HUES6 (cell line): Measurements from ENCODE around the gene ZNF33B.

Experiments used
- H3K27ac ChIP-seq: 2 replicates; pipeline ENCODE4 v1.7.0; 2013; ENCODE audit warnings: low read depth, mild to moderate bottlenecking, low read length, inconsistent platforms
- H3K27me3 ChIP-seq: 2 replicates; pipeline ENCODE4 v1.6.1; 2013; ENCODE audit warnings: low read length; ENCODE audit not compliant: control insufficient read depth, insufficient read depth
- H3K36me3 ChIP-seq: 2 replicates; pipeline ENCODE4 v1.6.1; 2013; ENCODE audit warnings: low read length; ENCODE audit not compliant: control insufficient read depth, insufficient read depth
- H3K4me1 ChIP-seq: 2 replicates; pipeline ENCODE4 v1.6.1; 2013; ENCODE audit warnings: low read length; ENCODE audit not compliant: control insufficient read depth, insufficient read depth
- H3K4me3 ChIP-seq: 2 replicates; pipeline ENCODE4 v1.5.1; 2013; ENCODE audit warnings: low read depth, low read length
- H3K9ac ChIP-seq: one replicate; pipeline ENCODE4 v1.6.1; 2013; ENCODE audit warnings: mild to moderate bottlenecking, low read length
- H3K9me3 ChIP-seq: 2 replicates; pipeline ENCODE4 v1.6.1; 2013; ENCODE audit warnings: low read depth, low read length; ENCODE audit not compliant: control insufficient read depth, insufficient read depth

ZNF33B gene

DNA sequence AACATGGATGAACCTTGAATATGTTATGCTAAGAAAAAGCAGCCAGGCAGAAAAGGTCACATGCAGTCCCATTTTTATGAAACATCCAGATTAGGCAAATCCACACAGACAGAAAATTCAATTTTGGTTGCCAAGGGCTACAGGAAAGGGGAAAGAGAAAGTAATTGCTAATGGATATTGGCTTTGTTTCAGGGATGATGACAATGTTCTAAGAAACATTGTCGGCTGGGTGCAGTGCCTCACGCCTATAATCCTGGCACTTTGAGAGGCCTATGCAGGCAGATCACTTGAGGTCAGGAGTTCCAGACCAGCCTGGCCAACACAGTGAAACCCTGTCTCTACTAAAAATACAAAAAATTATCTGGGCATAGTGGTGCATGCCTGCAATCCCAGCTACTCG, 23.0 kb downstream of the ZNF33B start:
- H3K9ac ChIP-seq: no peak overlapping the region
- H3K4me3 ChIP-seq: no peak overlapping the region
- H3K36me3 ChIP-seq: peaks cover 36% of the 10 kb centered on the region
- no peaks in the 10 kb centered on the region for H3K9me3 ChIP-seq
- H3K27me3 ChIP-seq: no peaks in the 10 kb centered on the region
- no peak overlapping the region for H3K27ac ChIP-seq
- no peaks in the 10 kb centered on the region for H3K4me1 ChIP-seq

DNA sequence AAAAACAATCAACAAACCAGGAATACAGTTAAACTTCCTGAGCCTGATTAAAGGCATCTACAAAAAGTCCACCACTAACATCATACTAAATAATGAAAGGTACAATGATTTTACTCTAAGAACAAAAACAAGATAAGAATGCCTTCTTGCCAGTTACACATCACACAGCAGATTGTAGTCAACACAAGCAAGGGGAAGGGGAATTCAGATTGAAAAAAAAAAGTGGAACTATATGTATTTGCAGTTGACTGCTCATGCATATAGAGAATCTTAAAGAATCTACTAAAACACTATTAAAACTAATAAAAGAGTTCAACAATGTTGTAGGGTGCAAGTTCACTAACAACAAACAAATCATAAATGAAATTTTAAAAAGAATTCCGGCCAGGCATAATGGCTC, 28.5 kb downstream of the ZNF33B start:
- no peaks in the 10 kb centered on the region for H3K9me3 ChIP-seq
- H3K9ac ChIP-seq: no peak overlapping the region
- H3K4me3 ChIP-seq: no peak overlapping the region
- no peaks in the 10 kb centered on the region for H3K4me1 ChIP-seq
- H3K36me3 ChIP-seq: peaks cover 31% of the 10 kb centered on the region
- H3K27ac ChIP-seq: no peak overlapping the region
- no peaks in the 10 kb centered on the region for H3K27me3 ChIP-seq

DNA sequence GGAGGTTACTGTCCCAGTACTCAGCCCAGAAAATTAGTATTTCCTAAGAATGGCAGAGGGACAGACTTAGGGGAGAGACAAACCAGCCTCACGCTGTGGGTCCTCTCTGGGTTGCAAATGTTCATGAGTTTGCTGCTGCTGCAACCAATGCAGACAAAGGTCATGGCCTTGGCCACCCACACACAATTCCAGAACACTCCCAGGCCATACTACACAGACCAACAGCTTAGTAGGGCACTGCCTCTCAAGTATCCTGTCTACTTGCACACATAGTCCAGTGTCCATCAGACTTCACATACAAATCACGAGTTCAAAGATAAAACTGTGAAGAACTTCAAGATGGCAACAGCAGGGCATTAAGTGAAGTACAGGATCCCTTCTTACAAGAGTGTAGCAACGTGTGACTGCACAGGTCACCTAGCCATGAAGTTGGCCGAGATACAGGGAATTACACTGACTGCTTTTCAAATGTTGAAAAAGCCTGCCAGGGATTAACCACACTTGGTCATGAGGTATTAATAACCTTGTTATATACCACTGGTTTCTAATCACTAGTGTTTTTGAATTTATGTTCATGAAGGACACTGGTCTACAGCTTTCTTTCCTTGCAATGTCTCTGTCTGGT, 40.0 kb downstream of the ZNF33B start:
- Histone ChIP-seq H3K27me3 (no peaks in the 10 kb centered on the region), H3K4me1 (no peaks in the 10 kb centered on the region), H3K9ac (no peak overlapping the region), H3K9me3 (peaks cover 47% of the 10 kb centered on the region), H3K4me3 (no peak overlapping the region), H3K27ac (no peak overlapping the region), H3K36me3 (peaks cover 42% of the 10 kb centered on the region)

DNA sequence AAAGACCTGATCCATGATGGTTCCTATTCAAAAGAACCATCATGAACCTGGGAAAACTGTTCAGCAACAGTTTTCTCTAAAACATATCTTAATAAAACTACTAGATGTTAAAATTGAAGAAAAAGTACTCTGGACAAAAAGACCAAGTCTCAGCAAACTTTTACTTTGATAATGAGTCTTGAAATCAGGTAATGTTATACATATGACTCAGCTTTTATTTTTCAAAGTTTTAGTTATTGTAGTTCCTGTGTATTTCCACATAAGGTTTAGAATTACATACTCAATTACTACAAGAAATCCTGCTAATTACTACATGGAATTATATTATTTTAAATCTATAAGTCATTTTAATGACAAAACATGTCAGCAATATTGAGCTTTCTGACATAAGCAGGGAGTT, 42.2 kb downstream of the ZNF33B start:
- no peak overlapping the region for H3K9ac ChIP-seq
- H3K36me3 ChIP-seq: peaks cover 63% of the 10 kb centered on the region
- no peaks in the 10 kb centered on the region for H3K27me3 ChIP-seq
- H3K9me3 ChIP-seq: peaks cover 61% of the 10 kb centered on the region
- no peak overlapping the region for H3K27ac ChIP-seq
- no peaks in the 10 kb centered on the region for H3K4me1 ChIP-seq
- H3K4me3 ChIP-seq: no peak overlapping the region

DNA sequence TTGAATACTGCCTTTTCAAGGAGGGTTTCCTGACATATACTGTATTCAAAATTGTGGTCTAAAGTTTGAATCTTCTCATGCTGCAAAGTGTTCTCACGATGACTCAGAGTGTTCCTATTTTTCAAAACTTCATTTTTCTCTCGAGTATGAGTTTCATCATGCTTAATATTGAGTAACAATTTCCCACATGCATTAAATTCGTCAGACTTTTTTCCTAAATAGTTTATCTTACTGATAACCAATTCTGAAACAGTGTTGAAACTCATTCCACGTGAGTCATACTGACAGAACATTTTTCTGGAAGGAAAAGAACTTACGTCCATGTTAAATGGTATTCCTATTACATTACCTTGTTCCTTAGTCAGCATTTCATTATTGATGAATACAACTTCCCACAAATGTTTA, 44.1 kb downstream of the ZNF33B start:
- H3K27me3 ChIP-seq: no peaks in the 10 kb centered on the region
- H3K27ac ChIP-seq: no peak overlapping the region
- H3K36me3 ChIP-seq: peaks cover 56% of the 10 kb centered on the region
- H3K9ac ChIP-seq: no peak overlapping the region
- H3K4me3 ChIP-seq: no peak overlapping the region
- no peaks in the 10 kb centered on the region for H3K4me1 ChIP-seq
- H3K9me3 ChIP-seq: peaks cover 62% of the 10 kb centered on the region

DNA sequence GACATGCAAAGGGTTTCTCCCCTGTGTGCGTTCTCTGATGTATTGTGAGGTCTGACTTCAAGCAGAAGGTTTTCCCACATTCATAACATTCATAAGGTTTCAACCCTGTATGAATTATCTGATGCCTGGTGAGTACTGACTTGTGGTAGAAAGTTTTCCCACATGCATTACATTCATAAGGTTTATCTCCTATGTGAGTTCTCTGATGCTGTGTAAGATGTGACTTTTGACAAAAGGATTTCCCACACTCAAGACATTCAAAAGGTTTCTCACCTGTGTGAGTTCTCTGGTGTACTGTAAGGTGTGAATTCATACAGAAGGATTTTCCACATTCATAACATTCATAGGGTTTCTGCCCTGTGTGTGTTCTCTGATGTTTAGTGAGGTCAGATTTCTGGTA, 45.1 kb downstream of the ZNF33B start:
- H3K9ac ChIP-seq: no peak overlapping the region
- H3K9me3 ChIP-seq: peaks cover 53% of the 10 kb centered on the region
- no peaks in the 10 kb centered on the region for H3K27me3 ChIP-seq
- H3K27ac ChIP-seq: no peak overlapping the region
- H3K4me3 ChIP-seq: no peak overlapping the region
- H3K36me3 ChIP-seq: peaks cover 58% of the 10 kb centered on the region
- H3K4me1 ChIP-seq: no peaks in the 10 kb centered on the region

DNA sequence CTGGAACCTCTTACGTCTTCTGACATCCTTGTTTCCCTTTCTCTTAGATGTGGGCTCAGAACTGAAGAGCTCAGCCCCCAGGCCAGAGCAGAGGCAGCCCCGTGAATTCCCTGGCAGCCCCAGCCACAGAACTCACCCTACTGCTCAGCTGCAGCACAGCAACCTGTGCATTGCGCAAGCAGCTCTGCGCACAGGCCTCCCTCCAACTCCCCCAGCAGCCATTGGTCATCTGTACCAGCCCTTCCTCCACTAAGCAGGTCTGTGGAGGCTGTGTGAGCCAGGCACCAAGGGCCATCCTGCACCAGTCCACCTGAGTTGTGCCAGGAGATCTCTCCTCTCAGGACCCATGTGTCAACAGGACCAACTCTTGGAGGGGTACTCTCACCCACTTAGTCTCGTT, 54.5 kb downstream of the ZNF33B start:
- Histone ChIP-seq H3K36me3 (peaks cover 9% of the 10 kb centered on the region), H3K27me3 (no peaks in the 10 kb centered on the region)

DNA sequence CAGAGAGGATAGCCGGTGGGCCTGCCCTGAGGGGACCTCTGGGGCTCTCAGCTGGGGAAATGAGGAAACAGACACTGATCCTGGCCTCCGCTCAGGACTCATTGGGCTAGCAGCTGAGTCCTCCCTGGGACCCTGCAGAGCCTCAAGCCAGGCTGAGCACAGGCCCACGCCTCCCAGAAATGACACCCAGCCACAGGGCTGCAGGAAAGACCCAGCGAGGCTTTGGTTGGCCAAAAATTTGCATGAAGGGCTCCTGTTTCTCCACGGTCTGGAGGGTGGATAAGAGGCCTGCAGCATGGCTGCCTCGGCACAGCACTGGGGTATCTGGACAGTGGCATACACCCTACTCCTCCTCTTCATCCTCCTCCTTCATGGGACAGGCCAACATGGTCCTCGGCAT, 60.4 kb downstream of the ZNF33B start:
- no peaks in the 10 kb centered on the region for H3K27me3 ChIP-seq
- H3K9ac ChIP-seq: no peak overlapping the region
- peaks cover 39% of the 10 kb centered on the region; the same call in 1 of the 2 replicates for H3K9me3 ChIP-seq
- H3K27ac ChIP-seq: no peak overlapping the region
- no peak overlapping the region for H3K4me3 ChIP-seq
- H3K36me3 ChIP-seq: no peaks in the 10 kb centered on the region
- H3K4me1 ChIP-seq: no peaks in the 10 kb centered on the region

More for the DNA sequence above, 54.5 kb downstream of the ZNF33B start:
- Histone ChIP-seq H3K9ac (no peak overlapping the region), H3K4me1 (no peaks in the 10 kb centered on the region), H3K27ac (no peak overlapping the region), H3K4me3 (no peak overlapping the region), H3K9me3 (peaks cover 40% of the 10 kb centered on the region; the same call in 1 of the 2 replicates)

DNA sequence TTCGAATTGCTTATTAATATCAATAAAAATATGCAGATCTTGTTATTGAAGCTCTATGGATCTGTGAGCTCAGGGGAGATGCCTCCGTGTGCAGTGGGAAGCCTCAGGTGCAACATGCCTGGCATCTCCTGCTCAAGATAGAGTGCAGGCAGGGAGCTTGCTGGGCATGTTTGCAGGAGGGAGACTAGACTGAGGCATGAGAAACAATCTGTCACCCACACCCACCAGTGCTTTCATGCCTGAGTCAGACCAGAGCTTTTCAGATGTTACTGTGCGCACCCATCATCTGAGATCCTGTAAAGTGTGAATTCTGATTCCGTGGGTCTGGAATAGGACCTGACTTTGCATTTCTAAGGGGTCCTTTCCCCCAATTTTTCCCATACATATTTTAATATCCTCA, 62.0 kb downstream of the ZNF33B start:
- H3K27me3 ChIP-seq: no peaks in the 10 kb centered on the region
- H3K27ac ChIP-seq: no peak overlapping the region
- no peak overlapping the region for H3K9ac ChIP-seq
- H3K36me3 ChIP-seq: no peaks in the 10 kb centered on the region
- H3K9me3 ChIP-seq: peaks cover 42% of the 10 kb centered on the region; the same call in 1 of the 2 replicates
- no peaks in the 10 kb centered on the region for H3K4me1 ChIP-seq
- no peak overlapping the region for H3K4me3 ChIP-seq

DNA sequence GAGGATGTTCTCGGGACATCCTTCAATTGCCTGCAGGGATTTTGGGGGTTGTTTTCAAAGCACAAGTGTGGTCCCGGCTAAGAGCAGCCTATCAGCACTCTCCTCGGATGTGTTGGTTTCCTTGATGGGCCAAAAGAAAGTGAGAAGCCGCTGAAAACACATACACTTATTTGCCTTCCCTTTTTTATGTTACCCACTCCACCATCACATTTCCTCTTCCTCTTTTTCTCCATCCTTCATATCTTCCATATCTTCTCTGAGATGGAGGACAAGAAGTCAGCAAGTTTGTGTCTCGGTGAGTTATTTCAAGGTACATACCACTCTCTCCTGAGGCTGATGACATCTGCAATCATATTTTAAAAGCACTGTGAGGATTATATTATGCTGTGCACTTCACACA, 64.0 kb downstream of the ZNF33B start:
- Histone ChIP-seq H3K4me1 (no peaks in the 10 kb centered on the region), H3K9ac (no peak overlapping the region)

DNA sequence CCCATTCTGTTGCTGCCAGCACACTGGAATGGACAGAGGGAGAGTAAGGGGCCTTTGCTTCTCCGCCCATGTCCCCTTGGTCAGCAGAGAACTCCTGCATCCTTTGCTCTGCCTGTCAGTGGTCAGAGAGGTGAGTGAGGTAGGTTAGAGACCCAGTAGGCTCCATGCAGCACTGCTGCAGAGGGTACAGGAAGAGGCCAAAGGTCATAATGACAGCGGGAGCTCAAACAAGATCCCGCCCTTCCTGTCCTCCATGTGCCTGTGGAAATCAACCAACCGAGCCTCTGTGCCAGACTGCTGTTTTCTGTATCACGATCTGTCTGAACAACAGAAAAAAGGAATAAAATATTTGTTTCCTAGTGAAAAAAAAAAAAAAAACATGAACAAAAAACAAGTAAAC, 81.4 kb downstream of the ZNF33B start:
- H3K27me3 ChIP-seq: no peaks in the 10 kb centered on the region; the same call in 1 of the 2 replicates
- H3K4me3 ChIP-seq: no peak overlapping the region
- H3K4me1 ChIP-seq: peaks cover 2% of the 10 kb centered on the region; the same call in 1 of the 2 replicates
- H3K27ac ChIP-seq: no peak overlapping the region
- H3K9me3 ChIP-seq: peaks cover 5% of the 10 kb centered on the region; the same call in 1 of the 2 replicates
- no peaks in the 10 kb centered on the region for H3K36me3 ChIP-seq
- H3K9ac ChIP-seq: no peak overlapping the region

More for the DNA sequence above, 64.0 kb downstream of the ZNF33B start:
- H3K27ac ChIP-seq: no peak overlapping the region
- H3K4me3 ChIP-seq: no peak overlapping the region
- H3K36me3 ChIP-seq: no peaks in the 10 kb centered on the region
- no peaks in the 10 kb centered on the region for H3K27me3 ChIP-seq
- peaks cover 49% of the 10 kb centered on the region; the same call in 1 of the 2 replicates for H3K9me3 ChIP-seq
